Osteoblast (primary cell): ENCODE measurements around the gene ARHGEF1. TPM values are rescaled to one million over a fixed set of nuclear protein-coding genes. Genes with fewer than 3 reads are reported as not detected.

Source experiments
- DNase-seq: peaks from one replicate; pipeline ENCODE4 v3.0.0; 2011; ENCODE audit warnings: low spot score, mixed read lengths; ENCODE audit not compliant: insufficient read length; ENCODE audit errors: missing footprints
- H2AFZ ChIP-seq: 2 replicates; pipeline ENCODE4 v1.6.0; 2011; ENCODE audit warnings: mild to moderate bottlenecking, low read length
- H3K27ac ChIP-seq: 2 replicates; pipeline ENCODE4 v1.5.1; 2011; ENCODE audit warnings: mild to moderate bottlenecking, low read depth, low read length, moderate library complexity
- H3K27me3 ChIP-seq: 2 replicates; pipeline ENCODE4 v1.6.0; 2012; ENCODE audit warnings: mild to moderate bottlenecking, control low read depth, inconsistent platforms, low read length, moderate library complexity; ENCODE audit not compliant: insufficient read depth
- H3K36me3 ChIP-seq: 2 replicates; pipeline ENCODE4 v1.5.1; 2011; ENCODE audit warnings: mild to moderate bottlenecking, low read length, control low read depth, moderate library complexity; ENCODE audit not compliant: insufficient read depth
- H3K4me1 ChIP-seq: 2 replicates; pipeline ENCODE4 v1.5.1; 2011; ENCODE audit warnings: mild to moderate bottlenecking, low read length, control low read depth, moderate library complexity; ENCODE audit not compliant: insufficient read depth
- H3K4me2 ChIP-seq: 2 replicates; pipeline ENCODE4 v1.6.0; 2011; ENCODE audit warnings: mild to moderate bottlenecking, low read length; ENCODE audit not compliant: insufficient read depth
- H3K4me3 ChIP-seq: fragments of 200-600 bp; sonication (generic); 3 replicates; pipeline ENCODE4 v1.5.1; 2012; ENCODE audit warnings: mild to moderate bottlenecking, low read length, inconsistent platforms; ENCODE audit not compliant: insufficient read depth
- H3K79me2 ChIP-seq: 2 replicates; pipeline ENCODE4 v1.6.0; 2012; ENCODE audit warnings: mild to moderate bottlenecking, low read length, control low read depth, inconsistent platforms; ENCODE audit not compliant: insufficient read depth
- H3K9me3 ChIP-seq: 2 replicates; pipeline ENCODE4 v1.5.1; 2011; ENCODE audit warnings: low read depth, low read length, control low read depth
- H4K20me1 ChIP-seq: 2 replicates; pipeline ENCODE4 v1.6.0; 2012; ENCODE audit warnings: mild to moderate bottlenecking, low read length, control low read depth; ENCODE audit not compliant: insufficient read depth
- CTCF ChIP-seq: IDR thresholded peaks from 2 replicates; pipeline ENCODE4 v1.5.1; 2011; ENCODE audit warnings: mild to moderate bottlenecking, low read depth, low read length, moderate library complexity; ENCODE audit errors: extremely low read depth
- total RNA-seq: library from RNA; depleted of rRNA; stranded (reverse); fragments of >200 nt; gene quantifications from 2 replicates; pipeline ENCODE4 v1.2.3, GENCODE V29; 2012

The ARHGEF1 gene
- total RNA-seq, 1 donor = 31.8 TPM

- peaks cover 28% of the 10 kb centered on the region for H4K20me1 ChIP-seq
Measured at GRCh38 chr19:41906916-41907680, 24.1 kb downstream of the ARHGEF1 start.

GRCh38 chr19:41907994-41908615 is 25.1 kb downstream of the ARHGEF1 start:
- Histone ChIP-seq H3K4me3 (no peak overlapping the region), H3K79me2 (no peaks in the 10 kb centered on the region), H2AFZ (no peak overlapping the region), H4K20me1 (peaks cover 28% of the 10 kb centered on the region), H3K9me3 (no peaks in the 10 kb centered on the region), H3K4me2 (no peak overlapping the region), H3K36me3 (peaks cover 31% of the 10 kb centered on the region), H3K4me1 (no peaks in the 10 kb centered on the region), H3K27me3 (peaks cover 28% of the 10 kb centered on the region), H3K27ac (no peak overlapping the region)
- no peak for TF ChIP-seq CTCF
- DNase-seq = no peak

More at GRCh38 chr19:41906916-41907680, 24.1 kb downstream of the ARHGEF1 start:
- Histone ChIP-seq H3K4me3 (no peak overlapping the region), H2AFZ (no peak overlapping the region), H3K79me2 (no peaks in the 10 kb centered on the region), H3K27ac (no peak overlapping the region), H3K36me3 (peaks cover 34% of the 10 kb centered on the region), H3K4me1 (no peaks in the 10 kb centered on the region), H3K9me3 (no peaks in the 10 kb centered on the region), H3K27me3 (peaks cover 20% of the 10 kb centered on the region), H3K4me2 (no peak overlapping the region)
- DNase-seq = no peak
- TF ChIP-seq CTCF = no peak

- Histone ChIP-seq H3K4me2 (no peak overlapping the region), H3K36me3 (peaks cover 26% of the 10 kb centered on the region), H3K27ac (no peak overlapping the region), H3K79me2 (no peaks in the 10 kb centered on the region), H3K4me1 (no peaks in the 10 kb centered on the region), H3K4me3 (no peak overlapping the region), H3K9me3 (no peaks in the 10 kb centered on the region), H3K27me3 (peaks cover 35% of the 10 kb centered on the region), H2AFZ (no peak overlapping the region), H4K20me1 (peaks cover 24% of the 10 kb centered on the region)
- TF ChIP-seq CTCF = no peak
- DNase-seq = no peak
Measured at GRCh38 chr19:41908724-41909464, 25.9 kb downstream of the ARHGEF1 start.

- Histone ChIP-seq H3K27ac (no peak overlapping the region), H3K4me2 (no peak overlapping the region), H2AFZ (no peak overlapping the region), H3K4me1 (no peaks in the 10 kb centered on the region), H3K27me3 (peaks cover 41% of the 10 kb centered on the region), H3K9me3 (no peaks in the 10 kb centered on the region), H3K4me3 (no peak overlapping the region), H4K20me1 (peaks cover 22% of the 10 kb centered on the region), H3K79me2 (no peaks in the 10 kb centered on the region), H3K36me3 (peaks cover 20% of the 10 kb centered on the region)
- no peak for TF ChIP-seq CTCF
- DNase-seq = no peak
Measured at GRCh38 chr19:41909706-41910105, 26.7 kb downstream of the ARHGEF1 start.
